ENCODE data around the gene WHRN. TPM values are rescaled to one million over a fixed set of nuclear protein-coding genes. Genes with fewer than 3 reads are reported as not detected.

WHRN gene
- total and polyA plus RNA-seq, 2 of the 8 experiments (the other 6 are each of a cell fraction or from before 2014, with no cell fraction given), result 4.4 to 7.7 TPM

- TF ChIP-seq KDM1A (IDR thresholded peaks at IDR 0.05; ENCODE audit: borderline replicate concordance, low read length), result peak; percentile 80; the same call in 1 of the 2 replicates
- TF ChIP-seq POU5F1 (IDR thresholded peaks at IDR 0.05; ENCODE audit: low read depth, low read length), result no peak
- H3K27ac ChIP-seq (ENCODE audit: low read depth, low read length), result 0 out of 2 replicates have a peak overlapping the region, but pooled peaks have one; percentile 2
- H3K4me3 ChIP-seq (ENCODE audit: extremely low read depth in 1 of 4, insufficient read depth in 2 of 4, low read depth in 3 of 4, low read length in 4 of 4), result no peak overlapping the region
- WGBS, 2 experiments (ENCODE audit: extremely low coverage in 1 of 2, insufficient coverage in 1 of 2, insufficient read length in 1 of 2, insufficient replicate concordance in 2 of 2, low coverage in 1 of 2, low lambda C conversion rate in 2 of 2, missing lambda C conversion rate in 1 of 2), result 85% methylated on average over 9 of the region's 9 CpGs; no CpG with 5 or more reads in 1 of the 2 experiments
- no peak overlapping the region for H3K18ac ChIP-seq (ENCODE audit: extremely low read depth, low read length)
- ChIA-PET POLR2A (ENCODE audit: partially characterized antibody) (interaction anchor here (3.0 kb wide), 1 partner anchor 10 kb away, joined by 10 read pairs; no protein-coding TSS in a partner anchor), CTCF (ENCODE audit: partially characterized antibody) (interaction anchor here (0.7 to 7.1 kb wide), 11 partner anchors 10 to 188 kb away, joined by 3 to 89 read pairs (median 4); no protein-coding TSS in a partner anchor)
- H3K56ac ChIP-seq (replicated peaks; ENCODE audit: insufficient read length, low read depth, low read length), result no peak overlapping the region
- no peaks in the 10 kb centered on the region for H4K20me1 ChIP-seq (replicated peaks in 1 of 2; ENCODE audit: control insufficient read depth in 1 of 2, insufficient read depth in 2 of 2, low read length in 2 of 2)
- H3K23me2 ChIP-seq (ENCODE audit: low read depth, low read length), result no peaks in the 10 kb centered on the region; the same call in 1 of the 2 replicates
- H3K14ac ChIP-seq (ENCODE audit: insufficient read length), result no peak overlapping the region
- H3K79me1 ChIP-seq (ENCODE audit: low read depth, low read length), result peaks cover 4% of the 10 kb centered on the region; the same call in 1 of the 2 replicates
- no peak overlapping the region for H4K8ac ChIP-seq (ENCODE audit: extremely low read depth, insufficient read depth, low read length)
- no peak overlapping the region for H2AFZ ChIP-seq (ENCODE audit: low read length)
- no peak for DNase-seq (ENCODE audit: low read depth in 1 of 2, low spot score in 2 of 2)
- H3K4me1 ChIP-seq (replicated peaks in 1 of 4; ENCODE audit: control insufficient read depth in 3 of 4, insufficient read depth in 4 of 4, low read length in 3 of 4), result no peaks in the 10 kb centered on the region; a peak in 2 of 7 replicates
- no peak overlapping the region for H2BK15ac ChIP-seq (ENCODE audit: low read length)
- no peak overlapping the region for H2AK5ac ChIP-seq (ENCODE audit: low read depth, low read length)
- no peak overlapping the region for H2BK12ac ChIP-seq (ENCODE audit: low read depth, low read length)
- FAIRE-seq, result no peak
- no peak overlapping the region for H2BK20ac ChIP-seq (ENCODE audit: low read length)
- H4K5ac ChIP-seq (ENCODE audit: insufficient read length, low read depth, low read length), result no peak overlapping the region
- no peaks in the 10 kb centered on the region; a peak in 1 of 8 replicates for H3K36me3 ChIP-seq (ENCODE audit: control insufficient read depth in 2 of 4, insufficient read depth in 4 of 4, low read length in 3 of 4)
- H3K9ac ChIP-seq (replicated peaks in 1 of 4; ENCODE audit: extremely low read depth in 1 of 4, low read depth in 3 of 4, low read length in 3 of 4), result no peak overlapping the region
- H4K91ac ChIP-seq (replicated peaks; ENCODE audit: insufficient read length, low read length), result no peak overlapping the region
- no peak overlapping the region for H2BK120ac ChIP-seq (replicated peaks; ENCODE audit: low read depth, low read length)
- H3K9me3 ChIP-seq (ENCODE audit: insufficient read depth in 2 of 2, low read depth in 1 of 2, low read length in 1 of 2), result no peaks in the 10 kb centered on the region
- H3K23ac ChIP-seq (ENCODE audit: insufficient read length), result no peak overlapping the region
- no peak overlapping the region for H2BK5ac ChIP-seq (ENCODE audit: low read depth, low read length)
- H3K27me3 ChIP-seq (replicated peaks in 1 of 4; ENCODE audit: control insufficient read depth in 3 of 4, extremely low read depth in 1 of 4, insufficient read depth in 3 of 4, low read length in 3 of 4), result no peaks in the 10 kb centered on the region
- H3K4me2 ChIP-seq (ENCODE audit: insufficient read depth in 1 of 2, low read depth in 2 of 2, low read length in 2 of 2), result no peak overlapping the region
- no peaks in the 10 kb centered on the region for H3K79me2 ChIP-seq (ENCODE audit: control insufficient read depth in 1 of 2, insufficient read depth in 2 of 2, low read length in 2 of 2)
- no peak overlapping the region for H3K4ac ChIP-seq (replicated peaks; ENCODE audit: insufficient read length, low read depth, low read length)
These were observed 20.9 kb downstream of the WHRN start for GRCh38 chr9:114484215-114484853.

All from H1 (cell line).